NCI-H2196 treated with DMSO at 0.1 percent for 48 hours (cell line): ENCODE data around the gene TIPRL.
"Not testable (repeated sequence)": the region's sequence is repeated elsewhere in the genome, so short reads cannot be mapped to it uniquely, and the experiment has no call there.

ENCODE experiments used
- DNase-seq: peaks from one replicate; lab custom pipeline; 2025; ENCODE audit not compliant: unreplicated experiment; lab: John Stamatoyannopoulos, UW

TIPRL gene

GRCh38 chr1:168207673-168208072, 28.9 kb downstream of the TIPRL start:
- not testable (repeated sequence) for DNase-seq

DNA sequence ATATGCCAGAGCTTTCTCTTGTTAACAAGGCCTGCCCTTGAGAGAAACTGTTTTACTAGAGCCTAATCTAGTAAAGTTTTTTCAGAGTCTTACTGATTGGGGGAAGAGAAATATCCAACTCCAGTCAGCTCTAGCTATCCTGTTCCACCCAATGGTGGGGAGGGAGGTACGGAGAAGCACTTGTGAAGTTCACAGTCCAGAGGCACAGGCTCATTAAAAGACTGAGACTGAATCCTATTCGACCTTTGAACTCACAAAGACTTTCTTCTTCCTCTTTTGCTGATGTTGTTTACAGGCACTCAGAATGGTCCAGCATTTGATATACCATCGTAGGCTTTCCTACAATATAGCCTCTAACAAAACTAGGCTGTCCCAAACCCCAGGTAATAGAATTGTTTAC, 31.6 kb downstream of the TIPRL start:
- no peak for DNase-seq

GRCh38 chr1:168213349-168213748, 34.6 kb downstream of the TIPRL start:
- DNase-seq, result no peak

DNA sequence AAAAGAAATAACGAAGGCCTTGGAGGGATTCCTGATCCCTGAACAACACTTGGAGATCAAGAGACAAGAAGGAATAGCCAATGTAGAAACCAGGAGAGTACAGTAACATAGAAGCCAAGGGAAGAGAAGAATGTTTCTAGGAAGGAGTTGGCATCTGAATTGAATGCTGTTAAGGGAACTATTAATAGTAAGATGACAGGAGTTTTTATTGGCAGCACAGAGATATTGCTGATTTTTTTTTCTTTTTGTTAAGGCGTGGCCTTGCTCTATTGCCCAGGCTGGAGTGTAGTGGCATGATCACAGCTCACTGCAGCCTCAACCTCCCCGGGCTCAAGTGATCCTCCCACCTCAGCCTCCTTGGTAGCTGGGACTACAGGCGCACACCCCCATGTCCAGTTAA, 37.4 kb downstream of the TIPRL start:
- no peak for DNase-seq

DNA sequence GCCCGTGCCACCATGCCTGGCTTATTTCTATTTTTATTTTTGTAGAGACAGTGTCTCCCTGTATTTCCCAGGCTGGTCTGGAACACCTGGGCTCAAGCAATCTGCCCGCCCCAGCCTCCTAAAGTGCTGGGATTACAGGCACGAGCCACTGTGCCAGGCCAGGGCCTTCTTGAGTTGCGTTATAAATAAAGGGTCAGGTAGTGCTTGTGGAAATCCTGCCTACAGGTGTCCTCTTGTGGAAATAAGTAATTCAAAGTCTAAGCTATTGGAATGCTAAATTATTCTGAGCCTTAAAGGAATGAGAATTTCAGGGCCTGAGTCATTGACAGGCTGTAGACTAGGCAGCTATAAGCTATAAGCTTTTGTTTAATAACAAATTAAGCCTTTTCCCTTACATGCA, 38.9 kb downstream of the TIPRL start:
- no peak for DNase-seq

- DNase-seq, result no peak
Measured at GRCh38 chr1:168218658-168219057, 39.9 kb downstream of the TIPRL start.

GRCh38 chr1:168220470-168220871, 41.7 kb downstream of the TIPRL start:
- DNase-seq, result no peak

DNA sequence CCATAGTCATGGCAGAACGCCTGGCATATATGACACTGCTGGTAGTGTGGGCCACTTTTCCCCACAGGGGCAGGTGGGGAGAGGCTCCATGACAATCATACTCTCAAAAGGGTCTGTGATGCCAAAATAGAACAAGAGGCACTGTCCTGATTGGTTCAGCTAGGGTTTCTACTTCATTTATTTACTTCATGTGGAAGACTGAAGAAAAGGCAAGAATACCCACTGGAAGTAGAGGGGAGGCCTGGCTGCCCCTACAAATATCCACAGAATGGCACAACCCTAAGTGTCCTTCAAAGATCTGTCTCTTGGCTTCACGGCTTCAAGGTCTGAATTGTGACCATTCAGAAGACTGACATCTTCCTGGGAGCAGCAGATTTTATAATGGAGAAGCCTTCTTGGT, 42.5 kb downstream of the TIPRL start:
- no peak for DNase-seq

GRCh38 chr1:168223261-168223660, 44.5 kb downstream of the TIPRL start:
- no peak for DNase-seq

DNA sequence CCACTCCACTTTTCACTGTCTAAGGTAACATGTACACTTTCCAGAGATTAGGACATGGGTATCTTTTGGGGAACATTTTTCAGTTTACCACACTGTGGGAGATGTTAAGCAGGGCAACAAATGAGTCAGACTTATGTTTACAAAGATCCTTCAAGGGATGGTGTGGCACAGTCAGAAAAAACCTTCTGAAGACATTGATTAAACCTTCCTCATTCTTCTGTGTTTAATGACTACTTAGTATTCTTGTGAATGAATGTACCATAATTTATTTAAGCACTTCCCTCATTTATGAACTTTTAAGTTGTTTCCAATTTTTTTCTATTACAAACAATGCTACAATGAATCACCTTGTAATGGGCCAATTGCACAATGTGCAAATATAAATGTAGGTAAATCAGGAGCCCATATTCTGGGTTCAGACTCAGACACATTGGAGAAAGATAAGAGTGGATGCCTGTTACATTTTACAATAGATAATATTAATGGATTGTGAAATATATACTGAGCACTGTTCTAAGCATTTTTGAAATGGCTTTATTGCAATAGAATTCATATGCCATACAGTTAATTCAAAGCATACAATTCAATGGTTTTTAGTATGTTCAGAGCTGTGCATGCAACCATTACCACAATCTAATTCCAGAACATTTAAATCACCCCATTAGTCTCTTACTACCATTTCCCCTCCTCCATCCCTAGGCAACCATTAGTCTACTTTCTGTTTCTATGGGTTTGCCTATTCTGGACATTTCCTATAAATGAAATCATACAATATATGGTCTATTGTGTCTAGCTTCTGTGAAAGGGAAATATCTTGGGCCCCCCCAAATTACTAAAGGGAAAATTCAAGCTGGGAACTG, 45.1 kb downstream of the TIPRL start:
- DNase-seq, result no peak

DNA sequence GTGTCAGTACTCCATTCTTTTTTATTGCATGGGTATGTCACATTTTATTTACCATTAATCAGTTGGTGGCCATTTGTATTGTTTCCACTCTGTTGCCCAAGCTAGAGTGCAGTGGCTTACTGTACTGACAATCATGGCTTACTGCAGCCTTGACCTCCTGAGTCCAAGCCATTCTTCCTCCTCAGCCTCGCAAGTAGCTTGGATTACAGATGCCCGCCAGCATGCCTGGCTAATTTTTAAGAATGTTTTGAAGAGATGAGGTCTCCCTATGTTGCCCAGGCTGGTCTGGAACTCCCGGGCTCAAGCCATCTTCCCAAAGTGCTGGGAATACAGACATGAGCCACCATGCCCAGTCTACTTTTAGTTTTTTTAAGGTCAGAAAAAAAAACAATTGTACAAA, 46.2 kb downstream of the TIPRL start:
- DNase-seq, result no peak

DNA sequence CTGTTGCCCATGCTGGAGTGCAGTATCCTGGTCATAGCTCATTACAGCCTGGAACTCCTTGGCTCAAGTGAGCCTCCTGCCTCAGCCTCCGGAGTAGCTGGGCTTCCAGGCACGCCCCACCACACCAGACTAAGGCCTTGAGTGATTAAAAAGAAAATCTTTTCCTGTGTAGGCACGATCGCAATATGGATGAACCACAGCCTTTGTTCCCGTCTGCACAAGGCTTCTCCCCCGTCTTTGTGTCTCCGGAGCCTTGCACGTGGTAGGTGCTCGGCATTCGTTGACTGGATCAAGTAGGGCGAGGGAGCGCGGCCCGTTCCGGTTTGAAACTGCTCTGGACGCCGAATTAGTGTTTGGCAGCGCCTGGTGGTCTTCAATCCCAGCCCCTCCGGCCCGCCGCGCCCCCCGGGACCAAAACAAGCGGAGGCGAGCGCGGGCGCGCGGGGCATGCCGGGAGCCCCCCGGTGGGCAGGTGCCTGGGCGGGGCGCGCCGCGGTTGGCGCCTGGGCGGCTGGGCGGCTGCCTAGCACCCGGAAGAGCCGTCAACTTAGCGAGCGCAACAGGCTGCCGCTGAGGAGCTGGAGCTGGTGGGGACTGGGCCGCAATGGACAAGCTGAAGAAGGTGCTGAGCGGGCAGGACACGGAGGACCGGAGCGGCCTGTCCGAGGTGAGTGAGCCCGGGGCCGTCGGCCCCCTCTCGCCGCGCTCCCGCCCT, 46.9 kb downstream of the TIPRL start, which contains the start of gene SFT2D2:
Gene SFT2D2 (plus strand): TSS at position 529 of the 715 bp plus-strand sequence. CDS start 76 bp downstream, at position 605.
- DNase-seq, result peak; percentile 64

GRCh38 chr1:168227620-168228019, 48.9 kb downstream of the TIPRL start:
- DNase-seq, result no peak

DNA sequence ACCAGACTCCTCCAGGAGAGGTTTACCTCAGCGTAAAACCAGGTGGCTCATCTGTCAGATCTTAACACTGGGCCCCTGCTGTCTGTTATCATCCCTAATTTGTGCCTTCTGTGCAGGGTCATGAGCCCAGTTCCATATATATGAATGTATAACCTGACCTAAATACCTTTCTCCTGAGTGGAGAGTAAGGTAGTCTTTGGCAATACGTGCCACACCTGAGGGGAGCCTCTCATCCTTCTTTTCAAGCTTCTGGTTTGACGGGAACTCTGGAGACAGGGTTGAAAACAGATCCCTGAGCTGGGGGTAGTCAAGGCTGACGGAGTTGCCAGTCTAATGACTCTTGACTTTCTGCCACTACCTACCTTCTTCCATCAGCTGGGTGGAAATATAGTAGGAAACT, 51.1 kb downstream of the TIPRL start:
- no peak for DNase-seq

DNA sequence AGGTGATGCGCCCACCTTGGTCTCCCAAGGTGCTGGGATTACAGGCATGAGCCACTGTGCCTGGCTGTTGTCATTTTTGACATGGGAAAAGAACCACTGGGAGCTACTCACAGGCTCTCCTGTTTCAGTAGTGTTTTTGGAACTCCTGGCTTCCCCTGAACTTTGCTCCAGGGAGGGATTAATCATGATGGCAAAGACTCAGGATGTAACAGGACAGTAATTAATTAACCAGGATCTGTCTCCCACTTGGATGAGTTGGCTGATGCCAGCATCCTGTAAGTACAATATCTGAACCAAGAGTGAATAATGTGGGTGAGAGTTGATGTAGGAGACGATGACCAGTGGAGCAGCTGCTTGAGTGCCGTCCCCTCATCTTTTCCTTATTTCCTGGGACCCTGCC, 51.9 kb downstream of the TIPRL start:
- no peak for DNase-seq

DNA sequence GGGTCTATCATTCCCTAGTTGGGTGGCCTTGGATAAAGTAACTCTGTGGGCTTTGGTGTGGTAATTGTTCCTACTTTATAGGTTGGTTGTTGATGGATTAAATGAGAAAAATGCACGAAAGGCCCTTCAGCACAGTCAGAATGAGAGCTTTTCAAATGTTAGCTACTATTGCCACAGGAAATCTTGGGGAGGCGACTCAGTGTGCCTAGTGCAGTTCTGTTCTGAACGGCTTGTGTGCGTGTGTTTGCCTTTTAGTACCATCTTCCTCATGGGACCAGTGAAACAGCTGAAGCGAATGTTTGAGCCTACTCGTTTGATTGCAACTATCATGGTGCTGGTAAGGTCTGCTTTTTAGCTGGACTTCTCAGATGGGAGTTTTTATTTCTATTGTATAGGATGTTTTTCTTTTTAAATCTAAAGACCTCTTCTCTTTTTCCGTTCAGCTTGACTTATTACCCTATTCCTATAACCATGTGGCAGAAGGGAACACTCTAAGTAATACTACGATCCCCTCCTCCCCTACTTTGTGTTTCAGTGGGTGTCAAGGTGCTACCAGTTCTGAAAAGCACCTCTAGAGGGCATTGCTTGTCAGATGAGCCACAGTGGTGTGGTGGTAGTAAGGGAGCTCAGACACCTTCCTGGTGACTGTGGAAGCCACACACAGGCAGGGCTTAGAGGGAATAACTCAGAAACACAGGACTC, 56.2 kb downstream of the TIPRL start:
- DNase-seq, result peak; percentile 17

DNA sequence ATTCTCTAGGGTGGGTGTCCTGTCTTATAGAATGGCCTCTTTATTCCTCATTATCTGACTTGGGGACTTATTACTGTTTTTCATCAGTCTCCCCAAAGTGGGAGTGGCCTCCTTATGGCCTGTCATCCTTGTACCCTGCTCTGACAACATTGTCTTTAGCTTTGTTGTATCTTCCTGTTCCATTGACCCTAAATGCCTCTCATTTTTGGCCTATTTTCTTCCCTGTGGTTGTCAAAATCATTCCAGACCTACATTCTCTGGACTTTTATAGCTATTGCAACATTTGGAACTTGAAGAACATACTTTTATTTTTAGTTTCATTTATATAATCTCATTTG, 56.8 kb downstream of the TIPRL start:
- DNase-seq, result no peak

DNA sequence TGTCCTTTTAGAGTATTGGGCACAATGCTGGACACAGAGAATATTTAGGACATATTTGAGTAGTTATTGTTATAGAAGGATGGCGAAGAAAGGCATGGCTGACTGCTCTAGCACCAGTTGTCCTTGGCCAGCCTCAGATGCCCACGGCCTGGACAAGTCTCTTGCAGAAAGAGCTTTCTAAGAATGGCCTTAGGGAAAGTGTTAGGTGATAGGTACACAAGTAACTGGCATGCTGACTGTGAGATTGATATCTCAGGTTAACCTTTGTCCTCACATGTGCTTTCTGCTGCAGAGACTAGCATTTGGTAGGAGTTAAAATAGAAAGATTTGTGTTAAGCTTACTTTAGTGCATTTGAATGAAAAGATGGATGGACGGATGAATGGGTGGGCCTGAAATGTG, 57.2 kb downstream of the TIPRL start:
- no peak for DNase-seq

DNA sequence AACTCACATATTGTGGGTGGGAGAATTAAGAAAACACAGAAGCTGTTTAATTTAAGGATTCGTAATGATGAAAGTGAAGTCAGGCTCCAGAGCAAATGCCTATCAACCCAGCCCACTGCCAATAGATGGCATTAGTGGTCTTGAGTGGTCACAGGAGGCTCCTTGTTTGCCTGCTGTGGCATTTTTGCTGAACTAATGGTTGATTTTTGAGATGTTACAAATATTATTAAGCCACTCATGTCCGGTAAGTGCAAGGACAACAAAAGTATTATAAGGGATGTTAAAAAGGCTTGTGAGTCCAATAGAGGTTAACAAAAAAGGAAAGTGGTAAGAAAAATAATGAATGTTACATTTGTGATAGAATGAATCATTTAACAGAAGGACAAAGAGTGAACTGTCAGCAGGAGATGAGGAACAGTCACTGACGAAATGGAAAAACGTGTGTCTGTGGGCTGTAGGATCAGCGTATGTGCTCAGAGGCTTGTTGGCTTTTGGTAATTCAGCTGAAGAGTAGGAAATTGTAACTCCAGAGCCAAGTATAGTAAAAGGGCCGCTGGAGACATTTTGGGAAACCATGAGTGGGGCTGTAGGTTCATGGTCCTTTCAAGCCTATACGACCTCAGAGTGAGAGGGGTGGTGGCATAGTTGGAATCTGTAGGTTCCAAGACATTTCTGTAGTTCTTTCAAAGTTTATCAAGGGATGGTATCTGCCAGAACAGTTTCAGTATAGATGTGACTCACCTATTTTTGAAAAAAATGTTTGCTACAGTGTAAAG, 58.3 kb downstream of the TIPRL start:
- no peak for DNase-seq

- DNase-seq, result no peak
Measured at GRCh38 chr1:168243198-168243597, 64.4 kb downstream of the TIPRL start.

DNA sequence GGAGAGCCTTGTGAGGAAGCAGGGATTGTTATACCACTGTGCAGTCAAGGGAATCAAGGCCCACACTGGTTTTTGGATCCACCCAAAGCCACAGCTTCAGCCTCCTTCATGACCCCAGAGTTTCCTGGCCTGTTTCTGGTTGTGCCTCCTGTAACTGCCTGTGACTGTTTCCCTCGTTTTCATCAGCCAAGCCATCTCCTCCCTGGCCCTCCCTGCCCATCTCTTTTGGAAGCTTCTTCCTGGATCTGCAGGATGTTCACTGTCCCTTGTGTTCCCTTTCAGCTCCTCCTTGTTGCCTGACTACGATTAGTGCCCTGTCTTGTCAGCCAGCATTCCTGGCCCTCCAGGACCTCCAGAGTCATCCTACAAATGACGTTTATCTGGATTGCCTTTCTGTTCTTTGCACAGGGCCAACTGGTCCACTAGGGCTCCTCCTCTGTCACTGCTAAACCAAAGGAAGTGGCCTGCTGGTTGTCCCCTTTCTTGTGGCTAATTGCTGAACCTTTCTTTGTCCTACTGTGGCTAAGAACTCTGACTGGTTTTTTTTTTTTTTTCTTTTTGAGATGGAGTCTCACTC, 65.0 kb downstream of the TIPRL start:
- no peak for DNase-seq
